Measurements from ENCODE around the gene DYNC2I2. TPM values are rescaled to one million over a fixed set of nuclear protein-coding genes. Genes with fewer than 3 reads are reported as not detected.

DYNC2I2 gene
- total RNA-seq, result 23.4 to 41.0 TPM (median 24.0 TPM) in 3 replicates
- long read RNA-seq, transcript WDR34-201 (9 exons, 1,755 nt), result major isoform, 67 of 97 reads
- long read RNA-seq, partial matches to known transcripts, result 3 of 97 reads
- long read RNA-seq, other reads (novel, unspliced or antisense), result 27 of 97 reads

- Mint-ChIP-seq H3K27ac (ENCODE audit: unreplicated experiment) (peak within 1 kb of the TSS; percentile 100), H3K27me3 (ENCODE audit: low read depth) (no peaks in the 10 kb centered on the region), H3K4me3 (ENCODE audit: unreplicated experiment) (peak within 1 kb of the TSS; percentile 87), H3K36me3 (ENCODE audit: low read depth) (no peaks in the 10 kb centered on the region), H3K9me3 (ENCODE audit: low read depth) (no peaks in the 10 kb centered on the region), H3K4me1 (ENCODE audit: low read depth) (peaks cover 14% of the 10 kb centered on the region)
- TF ChIP-seq CTCF (IDR thresholded peaks at IDR 0.05), result peak; percentile 7
- DNase-seq (ENCODE audit: low spot score), result peak; percentile 98
Observed at GRCh38 chr9:128656416-128657343, at the start of gene DYNC2I2. Gene DYNC2I2 (minus strand): TSS chr9:128656847. CDS start chr9:128656726, 121 bp downstream.

GRCh38 chr9:128706045-128706444 is 49.4 kb upstream of the DYNC2I2 start:
- no peak for TF ChIP-seq CTCF (IDR thresholded peaks at IDR 0.05)
- Mint-ChIP-seq H3K36me3 (ENCODE audit: low read depth) (no peaks in the 10 kb centered on the region), H3K4me1 (ENCODE audit: low read depth) (peaks cover 9% of the 10 kb centered on the region), H3K27ac (ENCODE audit: unreplicated experiment) (no peak overlapping the region), H3K27me3 (ENCODE audit: low read depth) (no peaks in the 10 kb centered on the region), H3K4me3 (ENCODE audit: unreplicated experiment) (no peak overlapping the region), H3K9me3 (ENCODE audit: low read depth) (no peaks in the 10 kb centered on the region)
- DNase-seq (ENCODE audit: low spot score), result peak; percentile 36

- no peaks in the 10 kb centered on the region for H3K27me3 Mint-ChIP-seq (ENCODE audit: low read depth)
- H3K27ac Mint-ChIP-seq (ENCODE audit: unreplicated experiment), result no peak overlapping the region
- H3K36me3 Mint-ChIP-seq (ENCODE audit: low read depth), result no peaks in the 10 kb centered on the region
- H3K4me1 Mint-ChIP-seq (ENCODE audit: low read depth), result peaks cover 9% of the 10 kb centered on the region
- peak; percentile 85 for DNase-seq (ENCODE audit: low spot score)
- H3K9me3 Mint-ChIP-seq (ENCODE audit: low read depth), result no peaks in the 10 kb centered on the region
- TF ChIP-seq CTCF (IDR thresholded peaks at IDR 0.05), result no peak
- H3K4me3 Mint-ChIP-seq (ENCODE audit: unreplicated experiment), result no peak overlapping the region
Observed at GRCh38 chr9:128705051-128705965, 48.7 kb upstream of the DYNC2I2 start.

- Mint-ChIP-seq H3K27me3 (ENCODE audit: low read depth) (no peaks in the 10 kb centered on the region), H3K36me3 (ENCODE audit: low read depth) (no peaks in the 10 kb centered on the region), H3K9me3 (ENCODE audit: low read depth) (no peaks in the 10 kb centered on the region), H3K4me1 (ENCODE audit: low read depth) (peaks cover 9% of the 10 kb centered on the region), H3K27ac (ENCODE audit: unreplicated experiment) (no peak overlapping the region), H3K4me3 (ENCODE audit: unreplicated experiment) (no peak overlapping the region)
- TF ChIP-seq CTCF (IDR thresholded peaks at IDR 0.05), result no peak
- no peak for DNase-seq (ENCODE audit: low spot score)
Observed at GRCh38 chr9:128704356-128704670, 47.7 kb upstream of the DYNC2I2 start.

Measured in chondrocyte (in vitro differentiated cells).